HuH-7 (cell line): ENCODE results near the gene ADRM1.

Experiments used
- DNase-seq: peaks from one replicate; pipeline ENCODE4 v3.0.0; 2011; ENCODE audit warnings: low spot score

The ADRM1 gene, protein sequence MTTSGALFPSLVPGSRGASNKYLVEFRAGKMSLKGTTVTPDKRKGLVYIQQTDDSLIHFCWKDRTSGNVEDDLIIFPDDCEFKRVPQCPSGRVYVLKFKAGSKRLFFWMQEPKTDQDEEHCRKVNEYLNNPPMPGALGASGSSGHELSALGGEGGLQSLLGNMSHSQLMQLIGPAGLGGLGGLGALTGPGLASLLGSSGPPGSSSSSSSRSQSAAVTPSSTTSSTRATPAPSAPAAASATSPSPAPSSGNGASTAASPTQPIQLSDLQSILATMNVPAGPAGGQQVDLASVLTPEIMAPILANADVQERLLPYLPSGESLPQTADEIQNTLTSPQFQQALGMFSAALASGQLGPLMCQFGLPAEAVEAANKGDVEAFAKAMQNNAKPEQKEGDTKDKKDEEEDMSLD

DNA sequence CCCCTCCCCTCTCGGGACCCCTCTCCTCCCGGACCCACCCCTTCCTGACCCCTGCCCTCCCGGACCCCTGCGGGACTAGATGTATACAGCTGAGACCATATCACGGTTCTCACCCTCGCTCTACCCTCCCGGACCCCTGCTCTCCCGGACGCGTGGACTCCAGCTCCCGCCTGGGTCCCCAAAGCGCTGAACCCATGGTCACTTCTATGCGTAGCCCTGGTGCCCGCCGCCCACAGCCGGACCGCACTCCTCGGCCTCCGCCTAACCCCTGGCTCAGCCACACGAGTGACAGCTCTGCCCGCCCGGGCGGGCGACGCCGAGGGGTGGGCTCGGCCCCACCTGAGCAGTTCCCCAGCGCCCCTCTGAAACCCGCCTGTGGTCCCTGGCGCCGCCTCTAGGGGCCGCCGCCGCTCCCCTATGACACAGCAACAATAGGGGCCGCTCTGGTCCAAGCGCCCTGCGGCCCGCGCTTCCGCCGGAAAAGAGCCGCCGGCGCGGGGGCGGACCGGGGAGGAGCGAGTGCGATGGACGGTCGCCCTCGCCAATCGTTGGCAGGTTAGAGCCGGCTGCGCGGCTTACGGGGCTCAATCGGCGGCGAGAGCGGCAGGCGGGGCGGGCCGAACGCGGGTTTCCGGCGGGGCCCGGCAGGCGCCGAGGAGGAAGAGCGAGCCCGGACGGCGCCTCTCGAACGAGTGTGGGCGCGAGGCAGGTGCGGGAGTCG lies at the start of gene ADRM1:
ADRM1 (plus strand) TSS at position 657 of the 721 bp plus-strand sequence. CDS start 572 bp downstream, outside the sequence.
- peak; percentile 100 for DNase-seq

DNA sequence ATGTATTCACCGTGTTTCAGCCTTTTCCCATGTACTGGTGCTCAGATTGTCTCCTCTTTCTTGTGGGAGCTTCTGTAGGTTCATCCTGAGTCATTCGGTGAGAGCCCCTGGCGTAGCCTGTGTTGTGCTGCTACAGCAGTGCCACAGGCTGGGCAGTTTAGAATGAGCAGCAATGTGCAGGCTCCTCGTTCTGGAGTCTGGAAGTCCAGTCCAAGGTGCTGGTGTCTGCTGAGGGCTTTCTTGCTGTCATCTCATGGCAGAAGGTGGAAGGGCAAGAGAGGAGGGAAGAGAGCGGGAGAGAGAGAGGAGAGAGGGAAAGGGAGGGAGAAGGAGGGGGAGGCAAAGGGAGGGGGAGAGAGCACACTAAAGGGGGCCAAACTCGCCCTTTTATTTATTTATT lies 49.4 kb upstream of the ADRM1 start:
- no peak for DNase-seq

- DNase-seq: no peak
These were observed 48.6 kb upstream of the ADRM1 start for GRCh38 chr20:62254021-62254724.

GRCh38 chr20:62255976-62256375 lies 46.8 kb upstream of the ADRM1 start:
- no peak for DNase-seq

DNA sequence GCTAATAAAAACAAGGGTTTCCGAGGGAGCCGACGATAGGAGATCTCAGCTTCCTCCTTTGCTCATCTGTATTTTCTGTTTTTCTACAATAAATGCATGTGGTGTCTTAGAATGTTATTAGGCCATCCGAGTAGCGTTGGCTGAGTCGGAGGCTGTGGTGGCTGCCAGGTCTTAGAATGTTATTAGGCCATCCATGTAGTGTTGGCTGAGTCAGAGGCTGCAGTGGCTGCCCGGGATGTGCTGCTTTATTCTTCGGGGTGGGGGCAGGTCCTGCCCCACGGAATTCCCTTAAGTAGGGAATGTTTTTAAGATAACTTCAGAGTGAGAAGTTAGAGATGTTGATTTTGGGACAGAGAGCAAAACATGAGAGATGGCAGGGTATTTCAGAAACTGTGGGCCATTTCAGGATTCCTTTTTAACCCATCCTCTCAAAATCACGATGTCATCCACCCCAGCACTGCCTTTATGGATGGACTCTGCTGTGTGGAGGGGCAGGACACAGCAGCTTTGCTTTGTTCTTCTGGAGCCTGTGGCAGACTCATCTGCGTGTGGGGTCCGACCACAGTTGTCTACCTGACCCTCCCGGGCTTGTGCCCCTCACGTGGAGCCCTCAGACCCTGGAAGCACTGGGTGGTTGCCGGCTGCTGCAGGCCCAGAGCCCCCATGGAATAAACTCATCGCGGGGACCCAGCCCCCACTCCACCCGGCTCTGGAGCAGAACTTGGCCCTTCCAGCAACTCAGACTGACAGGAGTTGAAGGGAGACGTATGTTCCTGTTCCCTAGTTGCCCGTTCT lies 44.1 kb upstream of the ADRM1 start:
- DNase-seq: no peak

GRCh38 chr20:62259294-62259565 lies 43.6 kb upstream of the ADRM1 start:
- DNase-seq: no peak

DNA sequence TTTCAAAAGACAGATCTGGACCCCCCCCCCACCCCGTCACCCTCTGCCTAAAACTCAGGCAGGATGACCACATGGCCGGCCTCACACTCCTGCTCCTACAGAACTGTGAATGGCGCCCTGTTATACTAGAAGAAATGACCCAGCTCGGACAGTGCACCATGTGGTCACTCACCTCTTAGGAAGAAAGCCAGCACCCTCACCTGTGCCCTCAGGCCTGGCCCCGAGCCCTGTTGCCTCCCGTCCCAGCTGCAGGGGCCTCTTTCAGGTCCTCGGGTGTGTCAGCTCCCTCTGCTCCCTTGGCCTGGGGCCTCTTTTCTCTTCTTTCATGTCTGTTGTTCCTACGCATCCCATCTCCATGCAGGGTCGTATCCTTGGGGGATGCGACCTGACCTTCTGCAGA lies 40.7 kb upstream of the ADRM1 start:
- no peak for DNase-seq

GRCh38 chr20:62263396-62263795 lies 39.4 kb upstream of the ADRM1 start:
- DNase-seq: no peak

DNA sequence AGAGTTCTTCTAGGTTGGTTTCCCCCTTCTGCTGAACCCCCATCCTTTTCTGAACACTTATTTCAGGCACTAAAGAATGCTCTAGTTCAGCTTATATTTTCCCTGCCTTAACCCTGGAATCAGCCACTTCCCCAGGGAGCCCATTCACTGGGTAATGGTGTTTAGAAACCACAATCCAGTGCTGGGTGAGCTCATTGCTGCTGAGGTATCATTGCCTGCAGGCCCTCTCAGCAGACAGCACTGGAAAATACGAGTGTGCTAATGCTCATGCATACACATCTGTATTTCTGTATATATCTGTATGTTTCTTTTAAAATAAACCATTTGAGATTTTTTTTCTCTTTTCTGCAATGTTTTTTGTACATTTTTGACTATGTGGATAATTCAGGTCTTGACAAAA lies 37.4 kb upstream of the ADRM1 start:
- no peak for DNase-seq

- no peak for DNase-seq
These were observed 36.5 kb upstream of the ADRM1 start for GRCh38 chr20:62266340-62266739.

DNA sequence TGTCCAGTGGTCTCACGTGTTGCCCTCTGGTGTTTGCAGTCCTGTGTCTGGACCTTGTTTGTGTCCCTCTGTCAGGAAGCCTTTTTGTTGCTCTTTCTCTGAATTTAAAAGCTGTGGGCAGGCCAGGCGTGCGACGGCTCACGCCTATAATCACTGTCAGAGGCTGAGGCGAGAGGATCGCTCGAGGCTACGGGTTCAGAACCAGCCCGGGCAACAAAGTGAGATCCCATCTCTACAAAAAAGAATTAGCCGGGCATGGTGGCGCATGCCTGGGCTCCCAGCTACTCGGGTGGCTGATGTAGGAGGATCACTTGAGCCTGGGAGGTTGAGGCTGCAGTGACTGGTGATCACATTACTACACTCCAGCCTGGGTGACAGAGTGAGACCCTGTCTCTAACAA lies 35.9 kb upstream of the ADRM1 start:
- no peak for DNase-seq

GRCh38 chr20:62267543-62267942 lies 35.3 kb upstream of the ADRM1 start:
- DNase-seq: no peak

DNA sequence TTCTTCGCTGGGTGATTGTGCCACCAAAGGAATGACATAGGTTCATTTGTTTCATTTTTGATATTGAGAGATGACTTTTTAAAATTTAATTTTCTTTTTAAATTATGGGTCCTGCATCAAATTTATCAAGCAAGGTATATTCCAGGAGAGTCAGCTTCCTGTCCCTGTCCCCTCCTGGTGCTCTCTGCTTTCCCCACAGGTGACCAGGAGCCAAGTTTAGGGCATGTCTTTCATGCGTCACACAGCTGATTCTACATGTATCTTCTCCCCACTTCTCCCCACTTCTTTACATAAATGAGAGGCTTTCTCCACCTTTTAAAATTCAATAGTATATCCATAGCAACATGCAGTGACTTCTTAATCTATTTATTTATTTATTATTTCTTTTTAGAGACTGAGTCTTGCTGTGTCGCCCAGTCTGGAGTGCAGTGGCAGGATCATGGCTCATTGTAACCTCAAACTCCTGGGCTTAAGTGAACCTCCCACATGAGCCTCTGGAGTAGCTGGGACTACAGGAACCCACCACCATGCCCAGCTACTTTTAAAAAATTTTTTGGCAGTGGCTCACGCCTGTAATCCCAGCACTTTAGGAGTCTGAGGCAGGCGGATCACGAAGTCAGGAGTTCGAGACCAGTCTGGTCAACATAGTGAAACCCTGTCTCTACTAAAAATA lies 34.4 kb upstream of the ADRM1 start:
- DNase-seq: no peak

- DNase-seq: no peak
These were observed 33.4 kb upstream of the ADRM1 start for GRCh38 chr20:62269378-62269777.

DNA sequence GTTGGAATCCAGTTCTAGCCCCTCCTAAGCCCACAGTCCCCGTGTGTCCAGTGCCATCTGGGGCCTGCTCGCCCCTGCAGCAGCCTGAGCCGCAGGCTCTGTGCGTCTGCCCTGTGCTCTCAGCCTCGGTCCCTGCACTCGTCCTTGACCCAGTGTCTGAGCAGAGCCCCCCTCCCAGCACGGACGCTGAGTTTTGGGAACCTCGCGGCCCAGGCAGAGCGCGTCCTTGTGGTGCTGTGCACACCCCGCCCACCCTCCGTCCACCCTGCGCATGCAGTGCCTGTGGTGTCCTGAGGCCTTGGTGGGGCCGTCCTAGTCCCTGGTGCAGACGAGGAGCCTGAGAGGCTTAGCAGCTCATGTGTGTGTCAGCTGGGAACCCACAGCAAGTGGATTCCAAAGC lies 32.9 kb upstream of the ADRM1 start:
- no peak for DNase-seq

DNA sequence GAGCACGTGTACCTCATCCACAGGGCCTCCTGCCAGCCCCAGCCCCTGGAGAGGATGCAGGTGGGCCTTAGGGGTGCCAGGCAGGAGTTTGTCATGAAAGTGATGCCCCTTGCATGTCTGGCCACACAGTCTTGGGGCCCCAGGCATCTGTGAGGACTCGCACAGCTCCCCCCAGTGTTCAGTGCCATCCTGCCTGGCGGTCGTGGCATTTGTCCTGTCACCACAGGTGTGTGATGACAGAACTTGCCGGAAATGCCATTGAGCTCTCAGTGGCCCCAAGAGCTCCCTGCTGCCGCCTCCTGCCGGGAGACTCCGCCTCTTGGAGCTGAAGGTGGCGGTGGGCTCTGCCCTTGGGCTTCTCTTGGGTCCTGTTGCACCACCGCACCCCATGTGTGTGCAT lies 30.6 kb upstream of the ADRM1 start:
- no peak for DNase-seq

GRCh38 chr20:62273416-62273815 lies 29.4 kb upstream of the ADRM1 start:
- no peak for DNase-seq

DNA sequence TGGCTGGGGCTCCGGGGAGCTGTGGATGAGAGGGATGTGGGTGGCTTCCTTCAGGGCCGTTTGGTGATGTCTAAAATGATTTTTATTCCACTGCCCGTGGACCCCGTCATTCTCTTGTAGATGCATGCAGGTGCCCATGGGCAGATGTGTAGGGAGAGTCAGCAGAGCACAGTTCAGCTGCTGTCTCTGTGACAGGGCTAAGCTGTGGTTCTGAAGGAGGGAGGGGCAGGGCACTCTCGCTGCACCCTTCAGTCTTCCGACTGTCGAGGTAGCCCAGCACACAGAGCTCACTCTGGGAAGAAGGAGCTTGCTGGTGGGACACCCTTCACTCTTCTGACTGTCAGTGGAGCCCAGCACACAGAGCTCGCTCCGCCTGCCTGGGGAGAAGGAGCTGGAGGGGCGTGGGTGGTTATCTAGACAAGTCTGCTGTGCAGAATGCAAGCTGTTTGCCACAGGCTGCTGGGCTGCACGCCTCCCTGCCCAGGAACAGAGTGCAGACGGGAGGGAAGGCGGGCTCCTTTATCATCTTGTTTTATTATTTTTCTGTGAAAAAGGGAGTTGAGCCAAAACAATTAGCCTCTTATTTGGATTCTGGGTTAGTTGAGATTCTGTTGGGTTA lies 28.4 kb upstream of the ADRM1 start:
- no peak for DNase-seq

DNA sequence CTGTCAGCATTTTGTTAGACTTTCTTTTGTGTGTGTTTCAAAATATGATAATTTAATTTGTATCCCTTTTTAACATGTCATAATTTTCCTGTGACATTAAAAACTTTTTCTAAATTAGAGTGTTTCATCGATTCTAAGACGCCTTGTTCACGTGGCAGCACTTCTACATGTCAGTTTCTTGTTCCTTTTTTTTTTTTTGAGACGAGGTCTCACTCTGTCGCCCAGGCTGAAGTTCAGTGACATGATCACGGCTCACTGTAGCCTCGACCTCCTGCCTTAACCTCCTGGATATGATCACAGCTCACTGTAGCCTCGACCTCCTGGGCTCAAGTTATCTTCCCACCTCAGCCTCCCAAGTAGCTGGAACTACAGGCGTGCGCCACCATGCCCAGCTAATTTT lies 27.6 kb upstream of the ADRM1 start:
- DNase-seq: no peak

DNA sequence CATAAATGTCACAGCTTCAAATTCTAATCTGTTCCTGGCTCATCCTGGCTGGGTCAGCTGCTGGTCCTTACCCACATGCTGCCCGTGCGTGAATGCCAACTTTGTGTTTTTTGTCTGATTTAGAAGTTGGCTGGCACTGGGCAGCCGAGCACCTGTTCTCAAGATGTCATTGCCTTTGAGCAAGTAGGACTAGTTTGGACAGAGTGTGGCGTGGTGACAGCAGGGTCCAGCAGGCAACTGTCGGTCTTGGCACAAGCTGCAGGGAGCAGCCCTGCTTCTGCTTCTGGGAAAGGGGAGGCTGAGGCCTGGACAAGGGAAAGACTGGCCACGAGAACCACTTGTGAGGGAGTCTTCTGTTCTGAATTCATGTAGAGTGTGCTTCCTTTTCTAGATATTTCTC lies 26.4 kb upstream of the ADRM1 start:
- no peak for DNase-seq

DNA sequence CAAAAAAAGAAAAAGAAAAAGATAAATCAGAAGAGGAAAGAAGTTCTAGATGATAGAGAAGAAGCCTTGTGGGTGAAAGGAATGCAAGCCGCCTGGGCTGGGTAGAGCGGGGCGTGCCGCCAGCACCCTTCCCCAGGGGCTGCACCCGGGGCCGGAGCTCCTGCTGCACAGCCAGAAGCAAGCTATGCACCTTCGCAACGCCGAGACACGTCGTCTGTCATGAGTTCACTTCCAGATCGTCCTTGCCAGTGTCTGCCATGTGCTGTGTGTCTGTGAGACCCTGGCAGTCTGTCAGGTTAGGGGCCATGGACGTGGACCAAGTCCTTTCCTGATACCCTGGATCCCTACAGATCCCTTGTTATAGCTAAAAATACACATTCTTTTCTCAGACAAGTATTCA lies 25.5 kb upstream of the ADRM1 start:
- no peak for DNase-seq
